Measurements from ENCODE around the gene NPHS1. TPM values are rescaled to one million over a fixed set of nuclear protein-coding genes. Genes with fewer than 3 reads are reported as not detected.
"Not testable (repeated sequence)": the region's sequence is repeated elsewhere in the genome, so short reads cannot be mapped to it uniquely, and the experiment has no call there.

The NPHS1 gene
- total and polyA plus RNA-seq, 12 donors: 0.07 to 0.12 TPM; not detected in 10

DNA sequence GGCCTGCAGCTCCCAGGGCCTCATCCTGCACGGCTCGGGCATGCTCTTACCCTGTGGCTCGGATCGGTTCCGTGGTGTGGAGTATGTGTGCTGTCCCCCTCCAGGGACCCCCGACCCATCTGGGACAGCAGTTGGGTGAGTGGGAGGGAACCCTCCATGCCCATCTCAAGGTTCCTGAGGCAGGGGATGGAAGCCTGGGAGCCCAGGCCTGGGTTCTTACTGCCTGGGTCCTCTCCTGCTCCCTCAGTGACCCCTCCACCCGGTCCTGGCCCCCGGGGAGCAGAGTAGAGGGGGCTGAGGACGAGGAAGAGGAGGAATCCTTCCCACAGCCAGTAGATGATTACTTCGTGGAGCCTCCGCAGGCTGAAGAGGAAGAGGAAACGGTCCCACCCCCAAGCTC is 19.3 kb upstream of the NPHS1 start:
- peaks cover 6 to 23% (median 20%) of the 10 kb centered on the region in 9 donors for H3K4me1 ChIP-seq
- no peak for DNase-seq
- intact Hi-C loops (cut with DNase I): no loop called here
- TF ChIP-seq, protein P1, sequence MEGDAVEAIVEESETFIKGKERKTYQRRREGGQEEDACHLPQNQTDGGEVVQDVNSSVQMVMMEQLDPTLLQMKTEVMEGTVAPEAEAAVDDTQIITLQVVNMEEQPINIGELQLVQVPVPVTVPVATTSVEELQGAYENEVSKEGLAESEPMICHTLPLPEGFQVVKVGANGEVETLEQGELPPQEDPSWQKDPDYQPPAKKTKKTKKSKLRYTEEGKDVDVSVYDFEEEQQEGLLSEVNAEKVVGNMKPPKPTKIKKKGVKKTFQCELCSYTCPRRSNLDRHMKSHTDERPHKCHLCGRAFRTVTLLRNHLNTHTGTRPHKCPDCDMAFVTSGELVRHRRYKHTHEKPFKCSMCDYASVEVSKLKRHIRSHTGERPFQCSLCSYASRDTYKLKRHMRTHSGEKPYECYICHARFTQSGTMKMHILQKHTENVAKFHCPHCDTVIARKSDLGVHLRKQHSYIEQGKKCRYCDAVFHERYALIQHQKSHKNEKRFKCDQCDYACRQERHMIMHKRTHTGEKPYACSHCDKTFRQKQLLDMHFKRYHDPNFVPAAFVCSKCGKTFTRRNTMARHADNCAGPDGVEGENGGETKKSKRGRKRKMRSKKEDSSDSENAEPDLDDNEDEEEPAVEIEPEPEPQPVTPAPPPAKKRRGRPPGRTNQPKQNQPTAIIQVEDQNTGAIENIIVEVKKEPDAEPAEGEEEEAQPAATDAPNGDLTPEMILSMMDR (IDR thresholded peaks at IDR 0.05): no peak
- H3K4me3 ChIP-seq: no peak overlapping the region
- no peak for ATAC-seq
- no peak overlapping the region for H3K27ac ChIP-seq
- 82% methylated on average over 12 of the region's 12 CpGs for whole genome bisulfite sequencing, 2 donors
- peaks cover 0 to under 1% (median 0%) of the 10 kb centered on the region in 9 donors for H3K36me3 ChIP-seq
- peaks cover 0 to 45% (median 14%) of the 10 kb centered on the region in 7 donors for H3K27me3 ChIP-seq
- H3K9me3 ChIP-seq: no peaks in the 10 kb centered on the region

DNA sequence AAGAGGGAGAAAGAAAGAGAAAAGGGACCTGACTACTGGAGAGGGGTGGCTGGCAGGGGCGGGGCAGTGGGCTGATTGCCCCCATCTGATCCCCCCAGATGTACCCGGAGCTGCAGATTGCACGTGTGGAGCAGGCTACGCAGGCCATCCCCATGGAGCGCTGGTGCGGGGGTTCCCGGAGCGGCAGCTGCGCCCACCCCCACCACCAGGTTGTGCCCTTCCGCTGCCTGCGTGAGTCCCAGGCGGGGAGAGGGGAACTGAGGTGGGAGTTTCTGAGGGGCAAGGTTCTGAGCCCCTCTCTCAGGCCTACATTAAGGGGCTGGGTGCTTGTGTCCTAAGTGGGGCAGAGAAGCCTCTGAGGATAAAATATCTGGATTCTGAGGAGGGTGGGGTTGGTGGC is 18.5 kb upstream of the NPHS1 start:
- no peak for ATAC-seq
- Histone ChIP-seq H3K4me1 (peaks cover 6 to 23% (median 20%) of the 10 kb centered on the region in 9 donors), H3K9me3 (no peaks in the 10 kb centered on the region), H3K4me3 (no peak overlapping the region), H3K36me3 (no peaks in the 10 kb centered on the region), H3K27me3 (peaks cover 0 to 49% (median 14%) of the 10 kb centered on the region in 7 donors), H3K27ac (no peak overlapping the region)
- 71 to 73% methylated on average over 12 of the region's 12 CpGs for WGBS, 2 donors
- no peak for DNase-seq
- intact Hi-C loops (cut with DNase I): no loop called here
- TF ChIP-seq, protein P1 (IDR thresholded peaks at IDR 0.05): no peak

DNA sequence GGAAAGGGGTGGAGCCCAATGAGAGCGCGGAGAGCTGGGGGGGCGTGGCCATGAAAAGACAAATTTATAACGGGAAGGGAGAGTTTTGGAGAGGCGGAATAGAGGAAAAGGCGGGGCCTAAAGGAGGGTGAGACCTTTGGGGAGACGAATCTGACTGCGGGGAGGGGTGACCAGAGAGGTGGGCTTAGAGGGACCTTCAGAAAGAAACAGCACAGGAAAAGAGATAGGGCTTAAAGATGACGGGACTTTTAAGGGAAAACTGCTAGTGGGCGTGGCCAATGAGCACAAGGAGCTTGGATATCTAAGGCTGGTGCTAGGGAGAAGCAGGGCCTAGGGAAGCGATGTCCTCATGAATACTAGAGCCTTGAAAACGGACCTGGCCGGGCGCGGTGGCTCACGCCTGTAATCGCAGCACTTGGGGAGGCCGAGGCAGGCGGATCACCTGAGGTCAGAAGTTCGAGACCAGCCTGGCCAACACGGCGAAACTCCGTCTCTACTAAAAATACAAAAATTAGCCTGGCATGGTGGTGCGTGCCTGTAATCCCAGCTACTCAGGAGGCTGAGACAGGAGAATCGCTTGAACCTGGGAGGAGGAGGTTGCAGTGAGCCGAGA is 17.9 kb upstream of the NPHS1 start:
- H3K27ac ChIP-seq; DNase-seq; H3K36me3 ChIP-seq; H3K9me3 ChIP-seq; intact Hi-C loops (cut with DNase I); ATAC-seq: not testable (repeated sequence)
- H3K4me3 ChIP-seq: peak overlapping the region in 7 of 10 donors; percentile 1 to 68 (median 58)
- 35 to 36% methylated on average over 26 of the region's 26 CpGs for WGBS, 2 donors
- H3K27me3 ChIP-seq: peaks cover 0 to 54% (median 14%) of the 10 kb centered on the region in 7 donors
- peaks cover 6 to 23% (median 20%) of the 10 kb centered on the region in 9 donors for H3K4me1 ChIP-seq

DNA sequence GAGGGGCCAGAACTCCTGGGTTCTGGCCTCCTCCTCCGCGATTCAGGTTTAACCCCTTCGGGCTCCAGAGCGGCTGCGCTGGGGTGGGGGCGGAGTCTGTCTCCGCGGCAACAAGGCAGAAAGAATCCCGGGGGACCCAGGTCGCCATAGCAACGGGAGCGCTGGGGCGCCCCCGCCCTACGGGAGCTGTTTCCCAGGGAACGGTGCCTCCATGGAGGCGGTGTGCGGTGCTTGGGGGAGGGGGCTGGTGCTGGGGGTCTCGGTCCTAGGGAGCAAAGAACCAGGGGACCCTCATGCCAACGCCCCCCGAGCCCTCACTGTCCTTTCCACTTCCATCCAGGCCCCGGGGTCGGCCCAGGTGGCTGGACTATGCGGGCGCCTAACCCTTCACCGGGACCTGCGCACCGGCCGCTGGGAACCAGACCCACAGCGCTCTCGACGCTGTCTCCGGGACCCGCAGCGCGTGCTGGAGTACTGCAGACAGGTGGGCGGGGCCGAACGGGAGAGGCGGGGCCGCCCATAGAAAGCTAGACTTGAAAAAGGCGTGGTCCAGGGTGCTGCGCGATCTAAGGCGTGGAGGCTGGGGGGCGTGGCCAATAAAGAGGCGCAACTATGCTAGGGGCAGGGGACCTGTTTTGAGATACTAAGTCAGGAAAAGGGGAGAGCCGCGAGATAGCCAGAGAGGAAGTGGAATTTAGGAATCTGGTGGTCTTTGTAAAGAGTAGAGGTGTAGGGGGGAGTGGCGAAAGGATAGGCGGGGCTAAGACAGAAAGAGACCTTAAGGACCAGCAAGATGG is 17.2 kb upstream of the NPHS1 start:
- intact Hi-C loops (cut with DNase I): no loop called here
- DNase-seq: peak; percentile 53 to 66
- WGBS, 2 donors: 1 to 2% methylated on average over 51 of the region's 51 CpGs
- Histone ChIP-seq H3K4me1 (peaks cover 6 to 23% (median 20%) of the 10 kb centered on the region in 9 donors), H3K9me3 (no peaks in the 10 kb centered on the region), H3K27ac (no peak overlapping the region), H3K27me3 (peaks cover 0 to 56% (median 14%) of the 10 kb centered on the region in 7 donors), H3K36me3 (no peaks in the 10 kb centered on the region), H3K4me3 (peak overlapping the region in 8 of 10 donors; percentile 0 to 68 (median 57))
- TF ChIP-seq, protein P1 (IDR thresholded peaks at IDR 0.05): no peak
- peak; percentile 35 to 72 (median 64) for ATAC-seq

Measured in heart right ventricle (tissue), 16 donors.